GM12878 (cell line): ENCODE measurements around the gene NRXN3. TPM values are rescaled to one million over a fixed set of nuclear protein-coding genes. Genes with fewer than 3 reads are reported as not detected.

Experiments
- ATAC-seq: fragments of 200-7000 bp; cut with Tn5 transposase; 3 replicates; pipeline ENCODE4 v1.9.1; 2020; ENCODE audit warnings: mild to moderate bottlenecking, moderate library complexity
- BruUV-seq: library from RNA; stranded (reverse); fragments of 400-500 nt; replicated peaks from 2 replicates; lab custom pipeline; 2021; lab: Mats Ljungman, UMichigan
- CTCF ChIA-PET: fragments of 300-600 bp; sonication (Branson Sonifier 250); formaldehyde crosslinking; extraction: SDS; loops from one replicate; lab custom pipeline; 2021; ENCODE audit warnings: inconsistent platforms; lab: Yijun Ruan, JAX
- POLR2A ChIA-PET: fragments of 350-600 bp; formaldehyde crosslinking; extraction: SDS; loops from one replicate; lab custom pipeline; 2021; ENCODE audit warnings: inconsistent platforms; lab: Charles Lee
- RAD21 ChIA-PET: fragments of 300-600 bp; sonication (Branson Sonifier 250); formaldehyde crosslinking; loops from one replicate; lab custom pipeline; 2023; ENCODE audit warnings: antibody characterized with exemption; ENCODE audit not compliant: unreplicated experiment; lab: Charles Lee
- SMC1A ChIA-PET: fragments of 300-600 bp; sonication (Branson Sonifier 250); formaldehyde crosslinking; loops from one replicate; lab custom pipeline; 2023; ENCODE audit not compliant: unreplicated experiment, uncharacterized antibody; lab: Charles Lee
- DNase-seq: peaks from one replicate; pipeline ENCODE4 v3.0.0-alpha.2; 2011; ENCODE audit warnings: low read depth, low spot score
- FAIRE-seq: peaks from 3 replicates; lab custom pipeline; 2011; peaks lifted over from hg19 to GRCh38; lab: Jason Lieb, UNC
- H2AFZ ChIP-seq: 2 replicates; pipeline ENCODE4 v1.6.0; 2011; ENCODE audit warnings: low read depth, low read length, control low read depth; ENCODE audit not compliant: control insufficient read depth
- H3K27ac ChIP-seq: 2 replicates; pipeline ENCODE4 v1.5.1; 2011; ENCODE audit warnings: control low read depth; ENCODE audit not compliant: control insufficient read depth, insufficient read depth
- H3K27me3 ChIP-seq, 2 experiments: replicated peaks in 1 of 2; 2 replicates each; pipeline versions ENCODE4 v1.6.0 to v1.6.1; 2011; ENCODE audit warnings: low read length in 1 of 2; ENCODE audit not compliant: control insufficient read depth in 2 of 2, insufficient read depth in 2 of 2
- H3K36me3 ChIP-seq, 2 experiments: 2 replicates each; pipeline ENCODE4 v1.5.1; 2011; ENCODE audit warnings: low read length in 1 of 2; ENCODE audit not compliant: control insufficient read depth in 2 of 2, insufficient read depth in 2 of 2
- H3K4me1 ChIP-seq: 2 replicates; pipeline ENCODE4 v1.6.1; 2011; ENCODE audit warnings: mild to moderate bottlenecking, low read length, moderate library complexity, mixed read lengths; ENCODE audit not compliant: control insufficient read depth, insufficient read depth
- H3K4me2 ChIP-seq: 2 replicates; pipeline ENCODE4 v1.6.0; 2011; ENCODE audit warnings: control low read depth; ENCODE audit not compliant: control insufficient read depth, insufficient read depth
- H3K4me3 ChIP-seq: fragments of 200-600 bp; sonication (generic); 2 replicates; pipeline ENCODE4 v1.5.1; 2016
- H3K79me2 ChIP-seq: 2 replicates; pipeline ENCODE4 v1.6.0; 2011; ENCODE audit warnings: low read length; ENCODE audit not compliant: control insufficient read depth, insufficient read depth
- H3K9ac ChIP-seq: 2 replicates; pipeline ENCODE4 v1.8.0; 2011; ENCODE audit warnings: low read length, control low read depth, mixed read lengths; ENCODE audit not compliant: control insufficient read depth, insufficient read depth
- H3K9me3 ChIP-seq: replicated peaks from 3 replicates; pipeline ENCODE4 v1.5.1; 2011; ENCODE audit warnings: mild to moderate bottlenecking, low read length; ENCODE audit not compliant: control insufficient read depth, insufficient read depth
- H4K20me1 ChIP-seq: 2 replicates; pipeline ENCODE4 v1.6.0; 2011; ENCODE audit not compliant: control insufficient read depth, insufficient read depth
- MEF2B ChIP-seq: fragments of 450-650 bp; IDR thresholded peaks from 2 replicates; pipeline ENCODE4 v1.6.1; 2018; ENCODE audit warnings: mild to moderate bottlenecking, moderate library complexity; ENCODE audit not compliant: partially characterized antibody, poor library complexity, severe bottlenecking
- PRDM15 ChIP-seq: fragments of 450-650 bp; formaldehyde crosslinking; IDR thresholded peaks from 2 replicates; pipeline ENCODE4 v1.4.0; 2020; ENCODE audit warnings: mild to moderate bottlenecking, moderate library complexity
- TAF1 ChIP-seq: IDR thresholded peaks from 2 replicates; pipeline ENCODE4 v1.6.1; 2011; ENCODE audit warnings: mild to moderate bottlenecking, low read depth, low read length, borderline replicate concordance
- ZSCAN29 ChIP-seq: fragments of 450-650 bp; IDR thresholded peaks from 2 replicates; pipeline ENCODE4 v1.6.1; 2017; ENCODE audit warnings: mild to moderate bottlenecking, moderate library complexity
- WGBS: methylation state at CpG from one replicate; pipeline ENCODE4 v1.1.6; 2016; ENCODE audit warnings: low lambda C conversion rate; ENCODE audit not compliant: insufficient replicate concordance, insufficient coverage; ENCODE audit errors: missing lambda C conversion rate; 5-methylcytosine and 5-hydroxymethylcytosine counted together
- in situ Hi-C: fragments of 300-500 bp; cut with MboI; formaldehyde crosslinking; loops from 9 replicates; pipeline ENCODE4 v1.14.3; 2018; ENCODE audit warnings: mixed read lengths
- intact Hi-C: fragments of 100-400 bp; cut with micrococcal nuclease; formaldehyde crosslinking; loops from one replicate; pipeline ENCODE4 v1.14.2; 2022; ENCODE audit not compliant: unreplicated experiment
- polyA plus RNA-seq, 11 experiments: library from polyadenylated mRNA; depleted of rRNA in 4 of 11; unstranded in 6 of 11; stranded (reverse) in 5 of 11; fragments of >200 nt; fragmentation: Nextera tagmentation in 4 of 11; fragmentation: Illumina TruSeq in 1 of 11; extraction: Ambion mirVana in 4 of 11; extraction: Trizol in 1 of 11; gene quantifications; 1 replicate in 1 of 11; 2 replicates in 10 of 11; pipeline versions ENCODE4 v1.2.1 to v1.2.3, GENCODE V29; 2011 to 2016; ENCODE audit warnings: inconsistent platforms in 2 of 11, missing spikeins in 2 of 11, low read depth in 1 of 11
- total RNA-seq, 4 experiments: library from RNA; depleted of rRNA in 3 of 4; stranded (reverse); fragments of >200 nt in 3 of 4; fragmentation: Illumina TruSeq in 1 of 4; extraction: Trizol in 1 of 4; gene quantifications; 2 replicates each; pipeline versions ENCODE4 v1.2.1 to v1.2.3, GENCODE V29; 2013 to 2021
- TF ChIP-seq, protein P1 (sequence below): IDR thresholded peaks from 2 replicates; pipeline ENCODE4 v1.6.1; 2011; ENCODE audit warnings: borderline replicate concordance, low read depth, mild to moderate bottlenecking, moderate library complexity, mixed read lengths, low read length; ENCODE audit not compliant: insufficient read depth; ENCODE audit errors: extremely low read length
- TF ChIP-seq, protein P2 (sequence below): IDR thresholded peaks from 2 replicates; pipeline ENCODE4 v1.6.1; 2011; ENCODE audit warnings: low read depth, mild to moderate bottlenecking, low read length, moderate library complexity, borderline replicate concordance; ENCODE audit errors: extremely low read depth

NRXN3 gene
- total and polyA plus RNA-seq, 10 of the 15 experiments (the other 5 are each of a cell fraction or from before 2014, with no cell fraction given) = 0.52 to 3.3 (median 1.4) TPM

DNA sequence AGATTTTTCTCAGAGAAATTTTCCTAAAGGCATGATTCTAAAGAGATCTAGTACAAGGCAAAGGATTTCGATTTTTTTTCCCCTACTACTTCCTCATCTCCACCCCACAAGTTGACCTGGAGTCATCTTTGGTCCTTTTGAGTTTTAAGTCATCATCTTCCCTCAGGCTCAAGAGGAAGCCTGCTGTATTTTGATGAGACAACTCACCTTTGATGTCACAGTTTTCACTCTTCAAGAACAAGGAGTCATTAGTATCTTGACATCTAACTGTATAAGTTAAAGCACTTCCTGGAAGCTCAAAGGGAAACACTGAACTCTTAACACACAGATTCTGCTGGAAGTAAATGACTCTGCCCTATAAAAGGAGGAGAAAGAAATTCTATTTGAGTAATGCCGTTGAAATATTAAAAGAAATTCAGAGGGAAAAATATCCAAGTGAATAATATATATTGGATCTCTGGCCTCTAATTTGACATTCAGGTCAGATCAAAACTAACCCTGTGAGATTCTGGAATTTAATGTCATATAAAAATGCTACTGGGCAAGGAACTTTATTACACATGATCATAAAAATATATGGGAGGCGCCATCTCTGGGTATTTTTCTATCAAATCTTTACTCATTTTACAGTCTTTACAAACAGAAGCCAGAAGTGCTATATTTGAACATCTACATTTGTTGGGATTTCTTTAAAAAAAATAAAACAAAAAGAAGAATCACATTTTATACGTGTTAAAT is 435.0 kb downstream of the NRXN3 start:
- intact Hi-C loops = no loop called here
- Histone ChIP-seq H3K4me1 (no peaks in the 10 kb centered on the region), H4K20me1 (no peaks in the 10 kb centered on the region), H3K9ac (no peak overlapping the region), H3K4me2 (no peak overlapping the region), H3K9me3 (no peaks in the 10 kb centered on the region), H3K36me3 (no peaks in the 10 kb centered on the region), H3K4me3 (no peak overlapping the region), H3K27me3 (no peaks in the 10 kb centered on the region), H3K79me2 (no peaks in the 10 kb centered on the region), H3K27ac (no peak overlapping the region), H2AFZ (no peak overlapping the region)
- ATAC-seq = no peak
- no TSS peak for BruUV-seq
- in situ Hi-C loops = no loop called here
- SMC1A ChIA-PET = no interaction called here
- POLR2A ChIA-PET = no interaction called here
- no peak for FAIRE-seq
- RAD21 ChIA-PET = no interaction called here
- CTCF ChIA-PET = no interaction called here
- WGBS = 7% methylated on average over 4 of the region's 4 CpGs
- DNase-seq = no peak
- TF ChIP-seq ZSCAN29 (no peak), MEF2B (no peak), TAF1 (no peak), PRDM15 (CRISPR knock-in tag) (no peak)
- TF ChIP-seq, protein P1, sequence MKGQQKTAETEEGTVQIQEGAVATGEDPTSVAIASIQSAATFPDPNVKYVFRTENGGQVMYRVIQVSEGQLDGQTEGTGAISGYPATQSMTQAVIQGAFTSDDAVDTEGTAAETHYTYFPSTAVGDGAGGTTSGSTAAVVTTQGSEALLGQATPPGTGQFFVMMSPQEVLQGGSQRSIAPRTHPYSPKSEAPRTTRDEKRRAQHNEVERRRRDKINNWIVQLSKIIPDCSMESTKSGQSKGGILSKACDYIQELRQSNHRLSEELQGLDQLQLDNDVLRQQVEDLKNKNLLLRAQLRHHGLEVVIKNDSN = no peak
- TF ChIP-seq, protein P2, sequence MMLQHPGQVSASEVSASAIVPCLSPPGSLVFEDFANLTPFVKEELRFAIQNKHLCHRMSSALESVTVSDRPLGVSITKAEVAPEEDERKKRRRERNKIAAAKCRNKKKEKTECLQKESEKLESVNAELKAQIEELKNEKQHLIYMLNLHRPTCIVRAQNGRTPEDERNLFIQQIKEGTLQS = no peak
- TF ChIP-seq, all 136 proteins: peak for 0
